ENCODE data around the gene ARHGAP27.

Gene ARHGAP27

GRCh38 chr17:45426561-45426960 is 6.1 kb downstream of the ARHGAP27 start:
- no peak overlapping the region for H3K4me2 ChIP-seq (ENCODE audit: low read length)
- peaks cover 14% of the 10 kb centered on the region for H3K4me1 ChIP-seq (ENCODE audit: control insufficient read depth, insufficient read depth, low read length)
- no peak overlapping the region for H3K9ac ChIP-seq (ENCODE audit: low read depth, low read length)
- H3K9me3 ChIP-seq (replicated peaks; ENCODE audit: low read length), result no peaks in the 10 kb centered on the region
- H3K4me3 ChIP-seq (ENCODE audit: low read length), result no peak overlapping the region
- no peaks in the 10 kb centered on the region for H3K36me3 ChIP-seq (ENCODE audit: insufficient read depth, low read length)
- peaks cover 31% of the 10 kb centered on the region for H3K27me3 ChIP-seq (ENCODE audit: control insufficient read depth, insufficient read depth, low read length)

GRCh38 chr17:45425984-45426413 is 6.7 kb downstream of the ARHGAP27 start:
- Histone ChIP-seq H3K9me3 (replicated peaks; ENCODE audit: low read length) (no peaks in the 10 kb centered on the region), H3K36me3 (ENCODE audit: insufficient read depth, low read length) (no peaks in the 10 kb centered on the region), H3K27me3 (ENCODE audit: control insufficient read depth, insufficient read depth, low read length) (peaks cover 26% of the 10 kb centered on the region), H3K4me2 (ENCODE audit: low read length) (no peak overlapping the region), H3K9ac (ENCODE audit: low read depth, low read length) (no peak overlapping the region), H3K4me1 (ENCODE audit: control insufficient read depth, insufficient read depth, low read length) (peaks cover 8% of the 10 kb centered on the region), H3K4me3 (ENCODE audit: low read length) (no peak overlapping the region)

- no peak overlapping the region for H3K9ac ChIP-seq (ENCODE audit: low read depth, low read length)
Observed at GRCh38 chr17:45425125-45425983, 7.3 kb downstream of the ARHGAP27 start.

GRCh38 chr17:45424769-45425124 is 7.9 kb downstream of the ARHGAP27 start:
- peaks cover 14% of the 10 kb centered on the region for H3K27me3 ChIP-seq (ENCODE audit: control insufficient read depth, insufficient read depth, low read length)
- H3K4me2 ChIP-seq (ENCODE audit: low read length), result no peak overlapping the region
- H3K36me3 ChIP-seq (ENCODE audit: insufficient read depth, low read length), result no peaks in the 10 kb centered on the region
- H3K9me3 ChIP-seq (replicated peaks; ENCODE audit: low read length), result no peaks in the 10 kb centered on the region
- H3K4me3 ChIP-seq (ENCODE audit: low read length), result no peak overlapping the region
- no peak overlapping the region for H3K9ac ChIP-seq (ENCODE audit: low read depth, low read length)
- peaks cover 4% of the 10 kb centered on the region for H3K4me1 ChIP-seq (ENCODE audit: control insufficient read depth, insufficient read depth, low read length)

More at GRCh38 chr17:45425125-45425983, 7.3 kb downstream of the ARHGAP27 start:
- Histone ChIP-seq H3K36me3 (ENCODE audit: insufficient read depth, low read length) (no peaks in the 10 kb centered on the region), H3K4me1 (ENCODE audit: control insufficient read depth, insufficient read depth, low read length) (peaks cover 4% of the 10 kb centered on the region), H3K27me3 (ENCODE audit: control insufficient read depth, insufficient read depth, low read length) (peaks cover 20% of the 10 kb centered on the region), H3K4me3 (ENCODE audit: low read length) (no peak overlapping the region), H3K4me2 (ENCODE audit: low read length) (no peak overlapping the region), H3K9me3 (replicated peaks; ENCODE audit: low read length) (no peaks in the 10 kb centered on the region)

GRCh38 chr17:45423975-45424335 is 8.7 kb downstream of the ARHGAP27 start:
- Histone ChIP-seq H3K4me1 (ENCODE audit: control insufficient read depth, insufficient read depth, low read length) (peaks cover 4% of the 10 kb centered on the region), H3K36me3 (ENCODE audit: insufficient read depth, low read length) (no peaks in the 10 kb centered on the region), H3K9ac (ENCODE audit: low read depth, low read length) (no peak overlapping the region), H3K27me3 (ENCODE audit: control insufficient read depth, insufficient read depth, low read length) (peaks cover 7% of the 10 kb centered on the region), H3K9me3 (replicated peaks; ENCODE audit: low read length) (no peaks in the 10 kb centered on the region), H3K4me2 (ENCODE audit: low read length) (no peak overlapping the region), H3K4me3 (ENCODE audit: low read length) (no peak overlapping the region)

GRCh38 chr17:45423304-45423974 is 9.2 kb downstream of the ARHGAP27 start:
- Histone ChIP-seq H3K4me2 (ENCODE audit: low read length) (no peak overlapping the region), H3K36me3 (ENCODE audit: insufficient read depth, low read length) (no peaks in the 10 kb centered on the region), H3K9ac (ENCODE audit: low read depth, low read length) (no peak overlapping the region)

GRCh38 chr17:45414990-45415881 is 17.4 kb downstream of the ARHGAP27 start:
- no peaks in the 10 kb centered on the region for H3K27me3 ChIP-seq (ENCODE audit: control insufficient read depth, insufficient read depth, low read length)
- no peaks in the 10 kb centered on the region for H3K36me3 ChIP-seq (ENCODE audit: insufficient read depth, low read length)
- H3K4me3 ChIP-seq (ENCODE audit: low read length), result no peak overlapping the region
- H3K4me1 ChIP-seq (ENCODE audit: control insufficient read depth, insufficient read depth, low read length), result no peaks in the 10 kb centered on the region
- H3K9me3 ChIP-seq (replicated peaks; ENCODE audit: low read length), result no peaks in the 10 kb centered on the region
- H3K9ac ChIP-seq (ENCODE audit: low read depth, low read length), result no peak overlapping the region
- no peak overlapping the region for H3K4me2 ChIP-seq (ENCODE audit: low read length)

More at GRCh38 chr17:45423304-45423974, 9.2 kb downstream of the ARHGAP27 start:
- Histone ChIP-seq H3K4me1 (ENCODE audit: control insufficient read depth, insufficient read depth, low read length) (peaks cover 4% of the 10 kb centered on the region), H3K27me3 (ENCODE audit: control insufficient read depth, insufficient read depth, low read length) (peaks cover 2% of the 10 kb centered on the region), H3K9me3 (replicated peaks; ENCODE audit: low read length) (no peaks in the 10 kb centered on the region), H3K4me3 (ENCODE audit: low read length) (no peak overlapping the region)

GRCh38 chr17:45413498-45413923 is 19.2 kb downstream of the ARHGAP27 start:
- no peak overlapping the region for H3K4me3 ChIP-seq (ENCODE audit: low read length)
- H3K27me3 ChIP-seq (ENCODE audit: control insufficient read depth, insufficient read depth, low read length), result no peaks in the 10 kb centered on the region
- H3K4me1 ChIP-seq (ENCODE audit: control insufficient read depth, insufficient read depth, low read length), result no peaks in the 10 kb centered on the region
- no peaks in the 10 kb centered on the region for H3K36me3 ChIP-seq (ENCODE audit: insufficient read depth, low read length)
- no peak overlapping the region for H3K4me2 ChIP-seq (ENCODE audit: low read length)
- no peak overlapping the region for H3K9ac ChIP-seq (ENCODE audit: low read depth, low read length)
- H3K9me3 ChIP-seq (replicated peaks; ENCODE audit: low read length), result no peaks in the 10 kb centered on the region

- H3K4me2 ChIP-seq (ENCODE audit: low read length), result no peak overlapping the region
- no peaks in the 10 kb centered on the region for H3K9me3 ChIP-seq (replicated peaks; ENCODE audit: low read length)
- H3K9ac ChIP-seq (ENCODE audit: low read depth, low read length), result no peak overlapping the region
- H3K27me3 ChIP-seq (ENCODE audit: control insufficient read depth, insufficient read depth, low read length), result peaks cover 8% of the 10 kb centered on the region
- H3K4me3 ChIP-seq (ENCODE audit: low read length), result no peak overlapping the region
- H3K4me1 ChIP-seq (ENCODE audit: control insufficient read depth, insufficient read depth, low read length), result no peaks in the 10 kb centered on the region
- H3K36me3 ChIP-seq (ENCODE audit: insufficient read depth, low read length), result no peaks in the 10 kb centered on the region
Observed at GRCh38 chr17:45411348-45412105, 21.1 kb downstream of the ARHGAP27 start.

- Histone ChIP-seq H3K36me3 (ENCODE audit: insufficient read depth, low read length) (no peaks in the 10 kb centered on the region), H3K9me3 (replicated peaks; ENCODE audit: low read length) (no peaks in the 10 kb centered on the region), H3K9ac (ENCODE audit: low read depth, low read length) (no peak overlapping the region), H3K4me2 (ENCODE audit: low read length) (no peak overlapping the region), H3K4me3 (ENCODE audit: low read length) (no peak overlapping the region), H3K27me3 (ENCODE audit: control insufficient read depth, insufficient read depth, low read length) (peaks cover 8% of the 10 kb centered on the region), H3K4me1 (ENCODE audit: control insufficient read depth, insufficient read depth, low read length) (peaks cover 4% of the 10 kb centered on the region)
Observed at GRCh38 chr17:45410144-45411091, 22.3 kb downstream of the ARHGAP27 start.
